ENCODE measurements around the gene COX5B.

GRCh38 chr2:97656129-97656755, 10.4 kb downstream of the COX5B start:
- TF ChIP-seq CTCF (IDR thresholded peaks at IDR 0.05; ENCODE audit: poor library complexity, severe bottlenecking) (no peak), EZH2 (IDR thresholded peaks at IDR 0.05; ENCODE audit: borderline replicate concordance, insufficient read depth, low read length, poor library complexity, severe bottlenecking) (no peak), TAF1 (IDR thresholded peaks at IDR 0.05; ENCODE audit: low read depth) (no peak), RAD21 (conservative IDR thresholded peaks at IDR 0.05) (no peak), POLR2AphosphoS5 (IDR thresholded peaks at IDR 0.05) (no peak), SMC3 (conservative IDR thresholded peaks at IDR 0.05; ENCODE audit: poor library complexity) (no peak), EP300 (conservative IDR thresholded peaks at IDR 0.05; ENCODE audit: poor library complexity, severe bottlenecking) (no peak), MXI1 (conservative IDR thresholded peaks at IDR 0.05; ENCODE audit: poor library complexity, severe bottlenecking) (no peak)
- TF ChIP-seq, protein P1, sequence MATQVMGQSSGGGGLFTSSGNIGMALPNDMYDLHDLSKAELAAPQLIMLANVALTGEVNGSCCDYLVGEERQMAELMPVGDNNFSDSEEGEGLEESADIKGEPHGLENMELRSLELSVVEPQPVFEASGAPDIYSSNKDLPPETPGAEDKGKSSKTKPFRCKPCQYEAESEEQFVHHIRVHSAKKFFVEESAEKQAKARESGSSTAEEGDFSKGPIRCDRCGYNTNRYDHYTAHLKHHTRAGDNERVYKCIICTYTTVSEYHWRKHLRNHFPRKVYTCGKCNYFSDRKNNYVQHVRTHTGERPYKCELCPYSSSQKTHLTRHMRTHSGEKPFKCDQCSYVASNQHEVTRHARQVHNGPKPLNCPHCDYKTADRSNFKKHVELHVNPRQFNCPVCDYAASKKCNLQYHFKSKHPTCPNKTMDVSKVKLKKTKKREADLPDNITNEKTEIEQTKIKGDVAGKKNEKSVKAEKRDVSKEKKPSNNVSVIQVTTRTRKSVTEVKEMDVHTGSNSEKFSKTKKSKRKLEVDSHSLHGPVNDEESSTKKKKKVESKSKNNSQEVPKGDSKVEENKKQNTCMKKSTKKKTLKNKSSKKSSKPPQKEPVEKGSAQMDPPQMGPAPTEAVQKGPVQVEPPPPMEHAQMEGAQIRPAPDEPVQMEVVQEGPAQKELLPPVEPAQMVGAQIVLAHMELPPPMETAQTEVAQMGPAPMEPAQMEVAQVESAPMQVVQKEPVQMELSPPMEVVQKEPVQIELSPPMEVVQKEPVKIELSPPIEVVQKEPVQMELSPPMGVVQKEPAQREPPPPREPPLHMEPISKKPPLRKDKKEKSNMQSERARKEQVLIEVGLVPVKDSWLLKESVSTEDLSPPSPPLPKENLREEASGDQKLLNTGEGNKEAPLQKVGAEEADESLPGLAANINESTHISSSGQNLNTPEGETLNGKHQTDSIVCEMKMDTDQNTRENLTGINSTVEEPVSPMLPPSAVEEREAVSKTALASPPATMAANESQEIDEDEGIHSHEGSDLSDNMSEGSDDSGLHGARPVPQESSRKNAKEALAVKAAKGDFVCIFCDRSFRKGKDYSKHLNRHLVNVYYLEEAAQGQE (IDR thresholded peaks at IDR 0.05; ENCODE audit: borderline replicate concordance) = no peak
